Lower leg skin (tissue), 3 donors: ENCODE measurements around the gene ZNF492.
"Not testable (repeated sequence)": the region's sequence is repeated elsewhere in the genome, so short reads cannot be mapped to it uniquely, and the experiment has no call there.

ENCODE experiments used
- CTCF ChIP-seq, 3 donors: fragments of 450-650 bp; IDR thresholded peaks; one replicate each; pipeline ENCODE4 v1.5.1; 2016; ENCODE audit warnings: antibody characterized with exemption in 3 of 3, mild to moderate bottlenecking in 3 of 3, moderate library complexity in 2 of 3
- POLR2A ChIP-seq, 2 donors: fragments of 450-650 bp; IDR thresholded peaks; one replicate each; pipeline ENCODE4 v1.6.1; 2016 to 2017; ENCODE audit warnings: antibody characterized with exemption in 2 of 2, mild to moderate bottlenecking in 1 of 2, moderate library complexity in 1 of 2

- not testable (repeated sequence) for TF ChIP-seq CTCF, POLR2A (IDR thresholded peaks at IDR 0.05)
Measured at GRCh38 chr19:22703096-22703495, 69.0 kb downstream of the ZNF492 start.
